NCI-H82 treated with DMSO at 0.1 percent for 48 hours (cell line): ENCODE measurements around the gene GLB1L3.

ENCODE experiments used
- DNase-seq: peaks from one replicate; lab custom pipeline; 2025; ENCODE audit not compliant: unreplicated experiment; lab: John Stamatoyannopoulos, UW

The GLB1L3 gene, protein sequence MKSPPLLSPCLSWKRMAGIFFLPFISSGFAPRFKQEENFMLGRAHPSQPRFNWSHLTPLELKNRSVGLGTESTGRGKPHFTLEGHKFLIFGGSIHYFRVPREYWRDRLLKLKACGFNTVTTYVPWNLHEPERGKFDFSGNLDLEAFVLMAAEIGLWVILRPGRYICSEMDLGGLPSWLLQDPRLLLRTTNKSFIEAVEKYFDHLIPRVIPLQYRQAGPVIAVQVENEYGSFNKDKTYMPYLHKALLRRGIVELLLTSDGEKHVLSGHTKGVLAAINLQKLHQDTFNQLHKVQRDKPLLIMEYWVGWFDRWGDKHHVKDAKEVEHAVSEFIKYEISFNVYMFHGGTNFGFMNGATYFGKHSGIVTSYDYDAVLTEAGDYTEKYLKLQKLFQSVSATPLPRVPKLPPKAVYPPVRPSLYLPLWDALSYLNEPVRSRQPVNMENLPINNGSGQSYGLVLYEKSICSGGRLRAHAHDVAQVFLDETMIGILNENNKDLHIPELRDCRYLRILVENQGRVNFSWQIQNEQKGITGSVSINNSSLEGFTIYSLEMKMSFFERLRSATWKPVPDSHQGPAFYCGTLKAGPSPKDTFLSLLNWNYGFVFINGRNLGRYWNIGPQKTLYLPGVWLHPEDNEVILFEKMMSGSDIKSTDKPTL

GRCh38 chr11:134275534-134276395, at the start of gene GLB1L3:
Gene GLB1L3, plus strand, starts transcription at chr11:134276379. Its CDS starts 362 bp downstream, at chr11:134276741.
- no peak for DNase-seq

GRCh38 chr11:134226806-134227325, 49.3 kb upstream of the GLB1L3 start:
- DNase-seq: no peak

GRCh38 chr11:134228625-134229024, 47.6 kb upstream of the GLB1L3 start:
- no peak for DNase-seq

- no peak for DNase-seq
Measured at GRCh38 chr11:134229126-134229790, 46.9 kb upstream of the GLB1L3 start.

- DNase-seq: no peak
Measured at GRCh38 chr11:134230339-134230738, 45.8 kb upstream of the GLB1L3 start.

DNA sequence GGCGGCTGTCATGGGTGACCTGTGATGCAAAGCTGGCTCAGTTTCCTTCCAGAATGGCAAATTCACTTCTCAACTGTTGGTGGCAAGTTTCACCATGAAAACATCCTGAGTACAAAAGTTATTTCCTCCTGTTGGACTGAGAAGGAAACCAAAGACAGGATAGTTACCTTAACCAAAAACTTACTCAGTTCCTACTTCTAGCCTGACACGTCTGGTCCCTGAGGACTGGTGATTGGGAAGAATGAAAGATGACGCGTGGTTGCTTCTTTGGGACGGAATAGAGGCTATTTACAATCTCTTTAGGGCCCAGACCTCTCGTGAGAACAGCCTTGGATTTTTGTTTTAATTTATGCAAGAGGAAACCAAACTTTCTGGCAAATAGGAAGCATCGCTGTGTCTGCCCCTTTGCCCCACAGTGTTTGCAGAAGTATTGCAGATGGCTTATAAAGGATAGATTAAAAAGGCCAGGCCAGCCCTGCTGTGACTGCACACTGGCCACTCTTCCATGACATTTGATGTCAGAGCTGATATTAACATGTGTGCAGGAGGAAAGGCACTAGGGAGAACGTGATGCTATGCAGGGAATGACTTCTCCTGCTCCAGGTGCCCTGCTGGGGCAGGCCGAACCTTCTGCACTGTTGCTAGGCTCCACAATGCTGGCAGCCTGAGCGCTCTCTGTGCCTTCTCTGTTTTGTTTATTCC, 44.1 kb upstream of the GLB1L3 start:
- DNase-seq: no peak

DNA sequence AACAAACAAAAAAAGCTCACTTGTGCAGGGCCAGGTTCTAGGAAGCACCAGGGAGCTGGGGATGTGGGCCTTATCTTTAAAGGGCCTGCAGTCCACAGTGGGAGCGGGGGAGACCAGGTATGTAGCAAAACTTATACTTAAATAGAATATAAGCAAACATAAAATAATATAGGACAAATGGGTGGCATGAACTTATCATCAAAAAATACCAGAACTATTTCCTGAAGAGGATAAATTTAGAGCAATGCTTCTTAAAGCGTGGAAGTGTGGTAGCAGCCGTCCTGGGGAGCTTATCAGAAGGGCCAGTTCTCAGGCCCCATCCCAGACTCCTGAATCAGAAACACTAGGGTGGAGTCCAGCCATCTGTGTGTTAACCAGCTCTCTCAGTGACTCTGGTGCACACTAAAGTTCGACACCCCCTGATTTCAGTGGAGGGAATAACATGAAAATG, 42.4 kb upstream of the GLB1L3 start:
- no peak for DNase-seq

GRCh38 chr11:134235399-134235798, 40.8 kb upstream of the GLB1L3 start:
- no peak for DNase-seq

GRCh38 chr11:134236834-134237556, 39.2 kb upstream of the GLB1L3 start:
- no peak for DNase-seq

- DNase-seq: no peak
Measured at GRCh38 chr11:134237557-134237922, 38.6 kb upstream of the GLB1L3 start.

- no peak for DNase-seq
Measured at GRCh38 chr11:134238956-134239355, 37.2 kb upstream of the GLB1L3 start.

GRCh38 chr11:134240592-134240991, 35.6 kb upstream of the GLB1L3 start:
- DNase-seq: no peak

DNA sequence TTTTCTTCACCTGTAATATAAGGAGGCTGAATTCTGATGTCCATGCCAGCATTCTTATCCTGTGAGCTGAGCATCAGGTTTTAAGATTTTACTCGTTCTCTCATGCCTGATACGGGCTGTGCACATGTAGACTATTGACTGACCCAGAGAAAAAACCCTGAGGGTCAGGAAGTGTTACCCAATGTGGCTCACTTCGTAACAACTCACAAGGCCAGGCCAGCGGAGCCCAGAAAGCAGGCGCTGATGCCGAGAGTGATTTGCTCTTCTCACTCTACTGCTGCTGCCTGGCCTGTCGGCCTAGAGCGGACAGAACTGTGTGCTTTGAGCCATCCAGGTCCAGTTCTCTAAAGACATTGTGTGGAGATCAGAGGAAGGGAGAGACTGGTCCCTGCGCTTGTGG, 33.8 kb upstream of the GLB1L3 start:
- no peak for DNase-seq

- DNase-seq: no peak
Measured at GRCh38 chr11:134243913-134244312, 32.3 kb upstream of the GLB1L3 start.

DNA sequence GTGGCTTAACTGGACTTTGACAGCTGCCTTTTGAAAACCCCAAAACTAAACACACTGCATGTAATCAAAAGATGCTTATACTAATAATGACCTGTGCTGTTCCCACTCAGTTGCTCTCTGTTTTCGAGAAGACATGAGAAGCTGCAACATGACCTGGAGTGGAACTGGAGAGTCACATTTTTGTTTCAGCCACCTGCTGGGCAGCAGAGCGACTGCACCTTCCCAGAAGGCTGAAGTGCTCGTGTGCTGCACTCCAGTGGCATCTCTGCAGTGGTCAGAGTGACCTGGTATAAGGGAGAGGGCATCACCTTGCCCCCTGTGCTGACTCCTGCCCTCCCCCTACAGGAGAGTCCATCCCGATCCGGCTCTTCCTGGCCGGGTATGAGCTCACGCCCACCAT, 31.6 kb upstream of the GLB1L3 start:
- no peak for DNase-seq

DNA sequence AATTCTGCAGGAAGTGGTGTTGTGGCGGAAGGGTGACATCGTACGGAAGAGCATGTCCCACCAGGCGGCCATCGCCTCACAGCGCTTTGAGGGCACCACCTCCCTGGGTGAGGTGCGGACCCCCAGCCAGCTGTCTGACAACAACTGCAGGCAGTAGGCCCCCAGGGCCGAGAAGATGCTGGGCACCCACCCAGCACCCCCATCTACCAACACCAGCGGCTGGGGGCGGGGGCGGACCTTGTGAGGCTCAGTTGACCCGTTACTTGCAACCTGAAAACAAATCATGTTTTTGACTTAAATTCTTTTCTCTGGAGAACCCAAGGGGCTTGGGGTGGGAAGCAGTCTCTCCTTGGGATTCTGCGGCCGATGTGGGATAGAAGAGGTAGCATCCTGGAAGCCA, 30.7 kb upstream of the GLB1L3 start:
- no peak for DNase-seq

DNA sequence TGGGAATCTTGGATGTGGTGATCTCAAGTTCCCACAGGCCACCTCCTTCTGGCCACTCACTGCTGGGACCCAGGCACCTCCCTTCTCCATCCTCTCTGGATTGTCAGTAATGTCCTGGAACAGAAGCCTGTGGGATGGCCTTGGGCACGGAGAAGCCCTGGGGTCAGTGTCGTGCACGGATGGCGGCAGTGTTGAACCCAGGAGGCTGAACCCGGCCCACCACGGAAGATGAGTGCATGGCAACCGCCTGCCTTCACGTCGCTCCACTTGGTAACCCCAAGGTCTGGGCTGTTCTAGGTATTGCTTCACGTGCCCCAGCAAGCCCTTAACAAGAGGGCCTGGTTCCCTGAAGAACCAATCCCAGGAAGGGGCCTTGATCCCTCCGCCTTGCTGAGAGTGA, 30.1 kb upstream of the GLB1L3 start:
- no peak for DNase-seq

DNA sequence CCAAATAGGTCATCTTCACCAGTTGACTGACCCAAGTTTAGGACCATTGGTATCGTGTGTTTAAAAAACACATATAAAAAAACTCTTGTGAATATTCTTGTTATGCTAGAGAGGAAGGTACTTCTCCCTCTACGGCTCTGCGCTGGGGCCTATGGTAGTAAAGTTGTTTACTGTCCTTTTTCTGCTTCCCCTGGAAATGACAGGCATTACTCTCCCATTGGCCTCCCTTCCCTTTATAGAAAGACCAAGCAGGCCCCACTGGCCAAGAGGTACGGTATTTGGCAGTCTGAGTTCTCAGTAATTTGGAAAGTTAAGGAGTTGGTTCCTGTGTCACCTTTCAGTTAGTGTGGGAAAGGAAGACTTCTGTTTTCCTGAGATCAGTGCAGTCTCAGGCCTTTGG, 29.5 kb upstream of the GLB1L3 start:
- DNase-seq: no peak

GRCh38 chr11:134248910-134249480, 27.2 kb upstream of the GLB1L3 start:
- DNase-seq: no peak
